HG02840 (cell line): ENCODE measurements around the gene ACAD8.
"Not testable (repeated sequence)": the region's sequence is repeated elsewhere in the genome, so short reads cannot be mapped to it uniquely, and the experiment has no call there.

Experiments
- ATAC-seq: cut with Tn5 transposase; IDR thresholded peaks from one replicate; pipeline ENCODE4 v1.9.1; 2021; ENCODE audit warnings: mild to moderate bottlenecking, moderate library complexity, moderate number of reproducible peaks; ENCODE audit not compliant: unreplicated experiment, low FRiP score

The ACAD8 gene

DNA sequence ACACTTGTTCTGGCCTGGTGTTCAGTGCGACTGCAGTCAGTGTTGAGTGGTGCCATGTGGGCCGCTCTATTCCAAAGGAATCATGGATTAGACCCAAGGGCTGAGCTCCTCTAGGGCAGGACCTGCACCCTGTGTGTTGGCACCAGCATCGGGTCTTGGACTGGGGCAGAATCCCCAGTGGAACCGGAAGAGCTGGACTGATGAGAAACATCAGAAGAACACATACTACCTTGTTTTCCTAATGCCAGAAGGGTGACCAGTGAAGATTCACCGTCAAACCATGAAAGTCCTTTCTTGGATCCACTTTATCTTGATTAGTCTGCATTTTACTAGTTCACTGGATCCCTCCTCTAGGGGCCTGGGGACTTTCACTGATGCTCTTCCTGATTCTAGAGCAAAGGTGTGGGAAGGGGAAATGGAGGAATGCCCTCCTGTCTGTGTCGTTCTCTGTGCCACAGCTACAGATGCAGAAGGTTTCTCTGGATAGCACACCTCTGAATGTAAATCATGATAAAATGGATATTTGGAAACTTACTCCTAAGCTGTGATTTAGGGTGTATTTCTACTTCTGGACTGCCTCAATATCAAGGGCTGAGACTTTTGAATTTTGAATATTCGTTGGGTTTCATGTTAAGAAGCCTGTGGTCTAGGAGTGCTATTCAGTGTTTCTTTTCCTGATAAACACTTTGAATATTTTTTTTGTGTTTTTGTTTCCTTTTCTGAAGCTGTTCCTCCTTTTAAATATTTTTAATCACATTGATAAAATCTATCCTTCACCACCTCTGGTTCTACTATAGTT, 11.8 kb downstream of the ACAD8 start:
- no peak for ATAC-seq

DNA sequence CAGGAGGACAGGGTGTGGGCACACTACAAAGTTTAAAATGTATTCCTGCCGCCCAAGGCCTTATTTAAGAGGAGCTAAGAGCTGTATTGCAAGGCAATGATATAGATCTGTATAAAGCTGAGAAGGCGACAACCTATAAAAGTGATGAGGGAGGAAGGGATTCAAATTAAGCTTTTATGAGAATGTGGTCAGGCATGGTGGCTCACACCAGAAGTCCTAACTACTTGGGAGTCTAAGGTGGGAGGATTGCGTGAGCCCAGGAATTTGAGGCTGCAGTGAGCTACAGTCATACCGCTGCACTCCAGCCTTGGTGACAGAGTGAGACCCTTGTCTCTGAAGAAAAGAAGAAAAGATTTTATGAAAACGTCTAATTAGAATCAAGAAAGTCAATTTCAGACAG, 13.1 kb downstream of the ACAD8 start:
- no peak for ATAC-seq

DNA sequence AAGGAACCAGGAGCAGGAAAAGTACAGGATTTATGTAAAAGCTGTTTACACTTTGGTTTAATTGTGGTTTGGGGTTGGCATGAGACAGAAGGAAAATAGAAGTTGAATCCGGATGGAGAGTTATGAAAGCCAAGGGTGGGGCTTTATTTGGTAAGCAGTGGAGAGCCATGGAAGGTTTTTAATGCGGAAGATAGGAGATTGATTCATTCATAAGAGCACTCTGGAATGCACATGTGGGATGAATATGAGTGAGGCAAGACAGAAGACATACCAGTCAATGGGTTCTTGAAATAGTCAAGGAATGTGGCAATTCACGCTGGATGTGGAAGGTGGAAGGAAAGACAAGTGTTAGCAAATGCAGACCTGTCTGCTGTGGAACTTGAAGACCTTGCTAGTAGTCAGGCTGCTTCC, 13.5 kb downstream of the ACAD8 start:
- no peak for ATAC-seq

DNA sequence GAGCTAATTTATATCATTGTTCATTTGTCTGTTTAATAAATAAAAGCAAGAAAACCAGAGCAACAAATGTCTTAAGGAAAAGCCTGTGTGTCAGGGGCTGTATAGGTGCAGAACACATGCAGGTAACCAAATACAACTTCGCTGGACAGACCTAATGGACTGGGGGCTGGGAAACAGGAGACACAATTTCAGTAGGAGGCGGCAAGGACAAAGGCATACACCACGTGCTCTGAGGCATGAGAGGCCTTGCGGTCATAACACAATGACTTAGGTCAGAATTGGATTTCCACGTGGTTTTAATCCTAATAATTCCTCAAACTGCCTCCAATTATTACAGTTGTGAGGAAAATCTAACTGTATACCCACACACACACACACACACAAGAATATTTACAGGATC, 14.1 kb downstream of the ACAD8 start:
- no peak for ATAC-seq

DNA sequence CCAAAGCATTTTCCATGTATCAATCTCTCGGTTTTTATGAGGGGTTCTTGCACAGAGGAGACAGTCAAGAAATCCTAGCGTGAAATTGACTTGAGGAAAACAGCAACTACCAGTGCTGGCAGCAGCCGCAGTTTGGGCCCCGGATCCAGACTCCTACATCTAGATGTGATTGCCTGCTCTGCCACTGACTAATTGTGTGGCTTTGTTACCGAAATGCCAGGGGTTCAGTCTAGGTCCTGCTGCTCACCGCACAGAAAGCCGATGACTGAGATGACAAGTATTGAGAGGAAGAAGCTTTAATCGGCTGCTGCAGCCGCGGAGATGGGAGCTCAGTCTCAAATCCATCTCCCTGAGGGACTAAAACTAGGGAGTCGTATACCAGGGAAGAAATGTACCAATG, 14.6 kb downstream of the ACAD8 start:
- no peak for ATAC-seq

DNA sequence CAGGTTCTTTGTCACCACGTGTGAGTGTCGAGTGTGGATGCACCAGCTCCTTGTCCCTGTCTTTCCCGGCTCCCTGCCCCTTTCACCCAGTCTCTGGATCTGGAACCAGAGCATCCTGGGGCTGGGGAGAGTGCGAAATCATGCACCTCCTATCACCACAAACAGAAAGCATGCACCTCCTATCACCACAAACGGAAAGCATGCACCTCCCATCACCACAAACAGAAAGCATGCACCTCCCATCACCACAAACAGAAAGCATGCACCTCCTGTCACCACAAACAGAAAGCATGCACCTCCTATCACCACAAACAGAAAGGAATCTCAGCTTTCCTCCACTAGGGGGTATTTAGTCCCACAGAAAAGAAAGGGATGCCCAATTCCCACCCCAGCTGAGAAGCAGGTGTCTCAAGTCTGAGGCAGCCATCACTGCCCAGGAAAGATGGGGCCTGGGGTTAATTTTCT, 16.9 kb downstream of the ACAD8 start:
- ATAC-seq, result no peak

DNA sequence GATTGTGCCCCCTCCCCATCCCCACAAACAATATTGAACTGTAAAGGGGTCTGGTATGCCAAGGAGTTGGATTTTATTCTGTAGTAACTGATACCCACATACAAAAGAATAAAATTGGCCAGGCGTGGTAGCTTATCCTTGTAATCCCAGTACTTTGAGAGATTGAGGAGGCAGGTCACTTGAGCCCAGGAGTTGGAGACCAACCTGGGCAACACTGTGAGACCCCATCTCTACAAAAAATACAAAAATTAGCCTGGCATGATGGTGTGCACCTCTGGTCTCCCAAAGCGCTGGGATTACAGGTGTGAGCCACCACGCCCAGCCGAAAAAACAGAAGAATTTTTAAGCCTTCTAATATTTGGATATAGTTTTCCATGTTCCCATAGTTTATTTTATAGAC, 18.6 kb downstream of the ACAD8 start:
- ATAC-seq, result no peak

DNA sequence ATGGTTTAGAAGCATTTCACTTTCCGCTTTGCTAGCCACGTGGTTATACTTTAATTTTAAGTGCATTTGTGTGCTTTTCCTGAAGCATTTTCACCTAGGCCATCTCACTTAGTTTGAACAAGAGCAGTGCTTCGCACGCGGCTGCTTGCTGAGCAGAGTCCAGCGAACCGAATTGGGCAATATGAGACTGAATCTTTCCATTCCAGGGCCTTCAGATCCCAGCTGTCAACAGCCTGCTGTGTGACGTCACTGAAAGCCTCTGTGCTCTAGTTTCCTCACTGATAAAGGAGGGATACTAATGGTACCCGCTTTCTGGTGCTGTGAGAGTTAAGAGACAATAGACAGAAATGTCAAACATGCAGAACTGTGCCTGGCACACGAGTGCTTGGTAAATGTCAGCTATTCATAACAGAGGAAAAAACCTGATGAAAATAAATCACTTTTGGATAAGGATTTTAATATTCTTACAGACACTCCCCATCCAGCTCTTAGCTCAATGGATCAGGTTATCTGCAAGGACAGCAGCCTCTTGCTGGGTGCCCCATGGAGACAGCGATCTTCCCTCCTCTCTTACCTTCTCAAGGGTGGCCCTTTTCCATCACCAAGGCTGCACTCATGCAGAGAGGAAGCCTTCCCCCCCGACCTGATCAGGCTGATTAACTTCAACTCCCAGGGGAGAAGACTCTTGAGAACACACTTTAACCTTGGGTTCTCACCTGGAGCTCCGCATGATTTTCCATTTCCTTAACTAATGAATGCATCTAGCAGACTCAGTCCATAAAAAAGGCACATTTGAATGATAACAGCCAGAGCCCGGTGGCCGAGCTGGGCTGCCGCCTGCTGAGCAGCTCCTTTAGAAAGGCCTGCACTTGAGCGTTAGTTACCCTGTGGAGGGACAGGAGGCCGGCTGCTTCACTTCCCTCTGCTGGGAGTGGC, 19.3 kb downstream of the ACAD8 start:
- ATAC-seq, result no peak

DNA sequence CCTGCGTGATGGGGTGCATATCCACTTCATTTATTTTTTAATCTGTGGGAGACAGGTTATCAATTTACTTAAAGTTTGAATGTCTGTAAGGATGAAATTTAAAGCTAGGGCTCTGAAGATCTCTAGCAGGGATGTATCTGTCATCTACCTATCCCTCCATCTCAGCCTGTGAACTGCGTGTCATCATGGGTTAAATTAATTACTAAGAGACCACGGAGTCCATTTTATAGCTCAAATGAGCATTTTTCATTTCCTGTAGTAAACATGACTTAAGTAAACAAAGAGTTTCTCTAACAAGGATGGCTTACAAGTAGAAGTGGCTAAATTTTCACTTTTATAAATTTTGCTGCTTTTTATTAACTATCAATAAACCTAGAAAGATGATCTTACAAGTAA, 19.9 kb downstream of the ACAD8 start:
- ATAC-seq, result no peak

DNA sequence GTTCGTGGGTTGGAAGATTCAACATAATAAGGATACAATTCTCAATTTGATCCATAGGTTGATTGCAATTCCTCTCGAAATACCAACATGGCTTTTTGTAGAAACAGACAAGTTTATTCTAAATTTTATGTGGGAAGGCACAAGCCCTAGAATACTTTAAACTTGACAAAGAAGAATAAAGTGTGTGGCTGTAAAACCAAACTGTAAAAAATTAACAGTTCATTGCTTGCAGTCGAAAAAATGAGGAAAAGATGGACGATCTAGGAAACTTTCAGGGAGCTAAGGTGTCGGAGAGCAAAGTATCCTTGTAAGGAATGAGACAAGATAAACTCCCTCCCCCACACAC, 21.8 kb downstream of the ACAD8 start:
- no peak for ATAC-seq

DNA sequence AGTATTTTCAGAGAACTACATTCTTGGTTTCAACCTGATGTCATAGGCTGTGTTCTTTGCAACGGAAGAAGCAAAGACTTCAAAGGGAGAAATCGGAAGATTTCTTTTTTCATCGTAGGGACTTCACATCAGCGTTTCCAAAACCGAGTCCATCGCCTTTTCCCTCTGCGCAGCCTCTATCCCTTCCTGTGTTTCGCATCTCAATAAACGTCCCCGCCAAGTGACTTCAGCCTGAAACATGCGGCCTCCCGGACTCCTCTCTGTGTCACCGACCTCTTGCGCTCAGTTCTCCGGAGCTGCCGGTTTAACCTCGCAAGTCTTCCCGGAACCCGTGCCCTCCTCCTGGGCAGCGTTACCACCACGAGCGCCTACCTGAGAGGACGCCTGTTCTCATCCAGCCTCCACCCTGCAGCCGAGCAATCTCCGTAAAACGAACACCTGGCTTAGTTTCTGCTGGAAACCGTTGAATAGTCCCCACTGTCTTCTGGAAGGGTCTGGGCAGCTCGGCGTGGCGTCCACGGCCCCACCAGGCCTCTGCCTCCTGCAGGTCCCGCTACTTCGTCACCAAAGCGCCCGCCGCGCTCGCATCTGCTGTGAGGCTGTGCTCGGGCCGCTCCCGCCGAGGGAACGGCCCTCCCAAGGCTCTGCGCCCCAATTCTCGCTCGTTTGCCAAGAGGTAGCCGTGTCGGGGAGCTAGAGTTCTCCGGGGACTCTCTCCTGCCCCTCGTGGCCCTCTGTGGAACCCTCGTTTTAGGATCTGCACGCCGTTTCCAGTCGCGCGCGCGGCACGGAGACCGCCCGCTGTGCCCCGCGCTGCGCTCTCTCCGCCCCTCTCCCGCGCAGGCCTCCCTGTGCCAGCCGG, 22.4 kb downstream of the ACAD8 start, which contains the start of gene GLB1L3:
TSS of gene GLB1L3 (plus strand) at position 846 of the 862 bp plus-strand sequence. CDS start 362 bp downstream, outside the sequence.
- ATAC-seq, result peak; percentile 73

DNA sequence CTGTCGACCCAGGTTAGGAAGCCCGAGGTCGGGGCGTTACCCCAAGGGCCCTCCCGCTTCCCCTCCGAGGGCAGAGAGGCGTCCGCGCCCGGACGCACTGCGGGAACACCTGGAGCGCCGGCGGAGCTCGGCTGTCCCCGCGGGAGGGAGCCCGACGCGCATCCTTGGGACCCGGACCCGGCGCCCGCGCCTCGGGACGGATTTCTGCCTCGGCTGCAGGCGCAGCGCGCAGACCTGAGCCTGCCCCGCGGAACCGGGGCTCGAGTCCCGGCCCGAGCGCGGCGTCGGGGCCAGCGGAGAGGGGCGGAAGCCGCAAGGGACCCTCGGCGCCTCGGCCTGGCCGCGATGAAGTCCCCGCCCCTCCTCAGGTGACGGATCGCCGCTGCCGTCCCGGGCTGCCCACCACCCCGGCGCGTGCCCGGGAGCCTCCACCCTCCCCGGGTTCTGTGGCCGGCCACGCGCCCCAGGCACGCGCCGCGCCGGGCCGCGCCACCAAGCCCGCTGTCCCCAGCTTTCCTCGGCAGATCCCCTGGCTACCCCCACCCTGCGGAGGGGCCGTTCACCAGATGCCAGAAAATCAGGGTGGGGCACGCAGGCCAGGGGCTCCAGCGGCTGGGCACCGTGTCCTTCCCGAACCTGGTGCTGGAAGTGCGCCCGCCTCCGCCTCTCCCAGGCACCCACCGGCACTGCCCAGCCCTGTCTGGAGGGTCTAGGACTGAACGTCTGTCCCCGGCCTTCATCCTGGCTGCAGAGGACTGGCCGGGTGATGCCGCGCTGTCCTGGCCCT, 23.2 kb downstream of the ACAD8 start:
- ATAC-seq, result no peak

DNA sequence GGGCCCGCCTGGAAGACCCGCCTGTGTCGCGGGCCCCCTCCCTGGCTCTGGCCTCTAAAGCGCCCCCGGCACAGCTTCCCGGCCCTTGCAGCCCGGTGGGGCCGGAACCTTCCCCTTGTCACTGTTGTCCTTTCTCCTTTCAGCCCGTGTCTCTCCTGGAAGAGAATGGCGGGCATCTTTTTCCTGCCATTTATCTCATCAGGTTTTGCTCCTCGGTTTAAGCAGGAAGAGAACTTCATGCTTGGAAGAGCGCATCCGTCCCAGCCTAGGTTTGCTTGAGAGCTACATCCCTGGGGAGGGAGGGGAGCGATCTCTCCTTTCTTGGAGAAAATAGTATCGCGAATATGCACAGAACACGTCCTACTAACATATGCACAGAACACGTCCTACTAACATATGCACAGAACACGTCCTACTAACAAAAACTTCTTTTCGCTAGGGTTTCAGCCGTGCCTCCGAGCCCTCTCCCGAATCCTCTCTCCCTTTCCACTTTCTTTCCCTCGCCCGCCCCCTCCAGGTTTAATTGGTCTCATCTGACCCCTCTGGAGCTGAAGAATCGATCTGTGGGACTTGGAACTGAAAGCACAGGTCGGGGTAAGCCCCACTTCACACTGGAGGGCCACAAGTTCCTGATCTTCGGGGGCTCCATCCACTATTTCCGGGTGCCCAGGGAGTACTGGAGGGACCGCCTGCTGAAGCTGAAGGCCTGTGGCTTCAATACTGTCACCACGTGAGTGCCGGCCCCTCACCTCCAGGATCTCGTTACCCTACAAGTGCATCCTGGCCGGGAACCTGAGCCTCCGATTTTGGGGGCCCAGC, 24.0 kb downstream of the ACAD8 start:
- no peak for ATAC-seq

DNA sequence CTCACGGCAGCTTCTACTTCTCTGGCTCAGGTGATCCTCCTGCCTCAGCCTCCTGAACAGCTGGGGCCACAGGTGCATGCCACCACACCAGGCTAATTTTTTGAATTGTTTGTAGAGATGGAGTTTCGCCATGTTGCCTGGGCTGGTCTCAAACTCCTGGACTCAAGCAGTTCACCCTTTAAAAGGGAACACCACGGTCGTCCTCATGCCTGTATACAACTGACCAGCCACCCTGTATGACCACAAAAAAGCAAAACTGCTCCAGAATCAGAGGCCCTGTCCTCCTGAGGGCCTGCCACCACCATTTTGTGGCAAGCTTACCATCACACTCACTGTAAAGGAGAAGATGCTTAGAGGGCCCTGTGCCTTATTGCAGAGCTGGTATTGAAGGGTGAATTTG, 25.0 kb downstream of the ACAD8 start:
- no peak for ATAC-seq

DNA sequence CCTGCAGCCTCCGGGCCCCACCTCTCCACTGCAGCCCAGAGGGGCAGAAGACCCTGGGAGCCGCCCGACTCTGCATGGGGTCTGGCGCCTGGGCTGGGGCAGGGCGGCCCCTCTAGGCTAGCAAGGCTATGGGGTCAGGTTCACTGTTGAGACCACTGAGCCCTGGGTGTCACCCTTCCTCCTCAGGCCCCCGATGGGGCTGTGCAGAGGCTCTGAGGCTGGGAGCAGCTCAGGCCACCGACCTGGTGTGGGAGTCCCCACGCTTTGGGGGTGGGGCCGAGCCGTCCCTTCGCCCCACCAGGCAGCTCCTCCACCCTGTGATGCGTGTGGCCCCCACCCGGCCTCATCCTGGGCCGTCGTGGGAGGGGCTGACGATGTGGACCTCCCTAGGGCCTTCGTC, 28.3 kb downstream of the ACAD8 start:
- ATAC-seq, result not testable (repeated sequence)

DNA sequence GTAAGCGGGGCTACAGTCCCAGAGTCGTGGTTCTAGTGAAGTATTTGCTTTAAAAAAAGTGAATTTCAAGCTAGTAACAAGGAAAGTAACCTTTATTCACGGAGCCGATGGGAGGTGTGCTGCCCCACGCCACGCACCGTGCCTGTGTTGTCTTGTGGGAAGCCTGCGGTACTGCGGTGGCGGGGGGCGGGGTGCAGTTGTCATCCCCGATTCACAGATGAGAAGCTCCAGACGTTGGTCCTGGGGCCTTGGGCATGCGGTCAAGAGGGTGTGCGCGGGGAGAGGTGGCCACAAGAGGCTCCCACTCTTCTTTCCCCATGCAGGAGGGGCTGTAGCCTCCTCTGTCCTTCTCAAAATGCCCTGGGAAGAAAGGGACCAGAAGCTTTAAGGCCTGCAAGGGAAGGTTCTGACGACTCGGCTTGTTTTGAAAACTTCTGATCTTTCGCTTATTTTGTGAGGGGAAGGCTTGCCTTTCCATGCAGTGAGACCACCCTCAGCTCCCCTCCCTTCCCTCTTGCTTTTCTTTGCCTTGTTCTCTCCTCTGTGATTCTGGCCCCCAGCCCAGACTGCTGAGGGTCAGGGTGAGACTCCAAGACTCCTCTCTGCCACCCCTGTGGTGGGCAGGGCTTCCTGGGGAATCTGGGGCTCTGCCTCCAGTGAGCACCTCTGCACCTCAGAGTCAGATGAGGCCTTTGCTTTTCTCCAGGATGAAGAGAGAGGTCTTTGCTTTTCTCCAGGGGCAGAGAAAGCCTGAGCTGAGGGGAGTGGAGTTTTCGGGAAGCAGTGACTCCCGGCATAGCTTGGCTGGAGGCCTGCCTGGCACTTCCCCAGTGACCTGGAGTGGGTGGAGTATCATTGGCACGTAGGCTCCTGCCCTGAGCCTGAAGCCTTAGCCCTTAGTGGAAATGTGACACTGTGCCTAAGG, 29.0 kb downstream of the ACAD8 start:
- ATAC-seq, result no peak

DNA sequence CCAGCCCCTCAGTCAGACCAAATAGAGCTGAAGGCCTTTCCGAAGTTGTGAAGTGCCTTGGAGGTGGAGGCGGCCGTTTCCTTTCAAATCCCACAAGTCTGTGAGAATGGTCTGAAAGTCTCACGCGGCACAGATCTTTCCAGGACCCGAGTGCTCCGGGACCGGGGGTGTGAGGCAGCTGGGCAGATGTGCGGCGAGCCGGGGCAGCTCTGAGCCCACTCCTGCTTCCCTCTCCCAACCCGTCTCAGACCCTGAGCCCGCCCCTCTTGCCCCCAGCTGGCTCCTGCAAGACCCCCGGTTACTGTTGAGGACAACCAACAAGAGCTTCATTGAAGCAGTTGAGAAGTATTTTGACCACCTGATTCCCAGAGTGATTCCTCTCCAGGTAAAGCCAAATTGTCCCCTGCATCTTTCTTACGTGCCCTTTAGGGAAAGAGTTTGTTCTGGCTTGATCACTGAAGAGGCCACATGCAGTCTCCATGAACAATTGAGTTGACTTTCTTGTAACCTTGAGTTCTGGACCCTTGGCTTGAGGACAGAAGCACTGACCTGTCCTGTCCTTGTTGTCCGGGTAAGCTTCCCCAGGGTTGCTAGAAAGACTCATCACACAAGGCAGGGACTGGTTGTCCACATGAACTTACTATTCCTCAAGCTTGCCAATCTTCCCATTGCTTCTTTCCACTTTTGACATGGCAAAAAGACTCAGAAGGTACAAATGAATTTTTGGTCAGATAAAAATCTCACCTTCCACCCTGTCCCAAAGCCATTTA, 30.3 kb downstream of the ACAD8 start:
- ATAC-seq, result no peak
